Measurements from ENCODE around the gene PDIA5.

DNA sequence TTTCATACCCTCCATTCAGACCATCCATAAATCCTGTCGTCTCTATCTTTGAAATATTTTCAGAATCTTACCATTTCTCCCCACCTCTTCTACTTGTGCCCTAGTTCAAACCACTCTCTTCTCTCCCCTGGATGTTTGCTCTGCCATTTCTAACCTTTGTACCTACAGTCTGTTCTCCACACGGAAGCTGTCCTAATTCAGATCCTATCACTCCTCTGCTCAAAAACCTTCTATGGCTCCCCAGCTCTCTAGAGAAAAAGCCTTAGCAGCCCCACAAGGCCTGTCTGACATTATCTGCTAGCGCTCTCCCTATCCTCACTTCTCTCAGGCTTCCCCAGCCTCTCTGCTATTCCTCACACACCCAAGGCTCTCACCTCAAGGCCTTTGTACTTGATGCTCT lies 34.8 kb upstream of the PDIA5 start:
- no peak for TF ChIP-seq POLR2A (IDR thresholded peaks at IDR 0.05)
- TF ChIP-seq, protein P1, sequence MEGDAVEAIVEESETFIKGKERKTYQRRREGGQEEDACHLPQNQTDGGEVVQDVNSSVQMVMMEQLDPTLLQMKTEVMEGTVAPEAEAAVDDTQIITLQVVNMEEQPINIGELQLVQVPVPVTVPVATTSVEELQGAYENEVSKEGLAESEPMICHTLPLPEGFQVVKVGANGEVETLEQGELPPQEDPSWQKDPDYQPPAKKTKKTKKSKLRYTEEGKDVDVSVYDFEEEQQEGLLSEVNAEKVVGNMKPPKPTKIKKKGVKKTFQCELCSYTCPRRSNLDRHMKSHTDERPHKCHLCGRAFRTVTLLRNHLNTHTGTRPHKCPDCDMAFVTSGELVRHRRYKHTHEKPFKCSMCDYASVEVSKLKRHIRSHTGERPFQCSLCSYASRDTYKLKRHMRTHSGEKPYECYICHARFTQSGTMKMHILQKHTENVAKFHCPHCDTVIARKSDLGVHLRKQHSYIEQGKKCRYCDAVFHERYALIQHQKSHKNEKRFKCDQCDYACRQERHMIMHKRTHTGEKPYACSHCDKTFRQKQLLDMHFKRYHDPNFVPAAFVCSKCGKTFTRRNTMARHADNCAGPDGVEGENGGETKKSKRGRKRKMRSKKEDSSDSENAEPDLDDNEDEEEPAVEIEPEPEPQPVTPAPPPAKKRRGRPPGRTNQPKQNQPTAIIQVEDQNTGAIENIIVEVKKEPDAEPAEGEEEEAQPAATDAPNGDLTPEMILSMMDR (IDR thresholded peaks at IDR 0.05), result no peak
